Lung (tissue), 12 donors: ENCODE data around the gene CST8. TPM values are rescaled to one million over a fixed set of nuclear protein-coding genes. Genes with fewer than 3 reads are reported as not detected.

Experiments used
- ATAC-seq: fragments of 200-7000 bp; cut with Tn5 transposase; one replicate; pipeline ENCODE4 v1.9.1; 2020; ENCODE audit warnings: moderate number of reproducible peaks; ENCODE audit not compliant: insufficient read depth, low FRiP score
- DNase-seq, 3 donors: peaks; one replicate each; pipeline ENCODE4 v3.0.0-alpha.2; 2013 to 2017
- H3K27ac ChIP-seq, 2 donors: one replicate each; pipeline ENCODE4 v1.5.1; 2013; ENCODE audit warnings: mild to moderate bottlenecking in 2 of 2, moderate library complexity in 2 of 2, control low read depth in 1 of 2, inconsistent platforms in 1 of 2, low read depth in 1 of 2, low read length in 1 of 2
- H3K27me3 ChIP-seq, 3 donors: one replicate each; pipeline ENCODE4 v1.5.1; 2013; ENCODE audit warnings: low read length in 2 of 3; ENCODE audit not compliant: control insufficient read depth in 3 of 3, insufficient read depth in 3 of 3
- H3K36me3 ChIP-seq, 4 donors: one replicate each; pipeline ENCODE4 v1.5.1; 2013; ENCODE audit warnings: low read length in 4 of 4, mild to moderate bottlenecking in 1 of 4, moderate library complexity in 1 of 4; ENCODE audit not compliant: control insufficient read depth in 4 of 4, insufficient read depth in 4 of 4
- H3K4me1 ChIP-seq, 5 donors: one replicate each; pipeline ENCODE4 v1.5.1; 2013; ENCODE audit warnings: low read length in 5 of 5, mild to moderate bottlenecking in 2 of 5, moderate library complexity in 1 of 5; ENCODE audit not compliant: control insufficient read depth in 5 of 5, insufficient read depth in 5 of 5
- H3K4me3 ChIP-seq: one replicate; pipeline ENCODE4 v1.5.1; 2013; ENCODE audit warnings: mild to moderate bottlenecking, control low read depth, moderate library complexity
- H3K9ac ChIP-seq, 2 donors: one replicate each; pipeline ENCODE4 v1.5.1; 2013; ENCODE audit warnings: low read length in 2 of 2, control low read depth in 1 of 2; ENCODE audit not compliant: insufficient read depth in 1 of 2
- H3K9me3 ChIP-seq, 4 donors: one replicate each; pipeline ENCODE4 v1.5.1; 2013; ENCODE audit warnings: low read length in 3 of 4, mild to moderate bottlenecking in 1 of 4, moderate library complexity in 1 of 4; ENCODE audit not compliant: control insufficient read depth in 4 of 4, insufficient read depth in 3 of 4
- WGBS, 2 donors: extraction: QIAGEN DNeasy Blood & Tissue Kit; methylation state at CpG; one replicate each; pipeline ENCODE4 v1.1.7; 2013; 5-methylcytosine and 5-hydroxymethylcytosine counted together
- polyA plus RNA-seq, 2 donors: library from polyadenylated mRNA; stranded (reverse); fragments of 200-250 nt; gene quantifications; one replicate each; pipeline ENCODE4 v1.2.1, GENCODE V29; 2013
- total RNA-seq, 2 donors: library from RNA; depleted of rRNA in 1 of 2; stranded (reverse); fragments of >200 nt in 1 of 2; gene quantifications; one replicate each; pipeline ENCODE4 v1.2.1, GENCODE V29; 2014 to 2021
- TF ChIP-seq, protein P1 (sequence below): IDR thresholded peaks from 2 replicates; pipeline ENCODE4 v1.5.1; 2012; ENCODE audit warnings: mild to moderate bottlenecking; ENCODE audit errors: control extremely low read depth, extremely low read depth
- donor health status: control.
- donor health status: control.
- donor health status: Bipolar disorder and iron deficiency.
- donor health status: healthy.
- donor health status: DM: yes; HTN: yes; CAD: no.

CST8 gene
- total and polyA plus RNA-seq, 4 donors: not detected

- no peaks in the 10 kb centered on the region for H3K4me1 ChIP-seq
- H3K27me3 ChIP-seq: no peaks in the 10 kb centered on the region
- TF ChIP-seq, protein P1, sequence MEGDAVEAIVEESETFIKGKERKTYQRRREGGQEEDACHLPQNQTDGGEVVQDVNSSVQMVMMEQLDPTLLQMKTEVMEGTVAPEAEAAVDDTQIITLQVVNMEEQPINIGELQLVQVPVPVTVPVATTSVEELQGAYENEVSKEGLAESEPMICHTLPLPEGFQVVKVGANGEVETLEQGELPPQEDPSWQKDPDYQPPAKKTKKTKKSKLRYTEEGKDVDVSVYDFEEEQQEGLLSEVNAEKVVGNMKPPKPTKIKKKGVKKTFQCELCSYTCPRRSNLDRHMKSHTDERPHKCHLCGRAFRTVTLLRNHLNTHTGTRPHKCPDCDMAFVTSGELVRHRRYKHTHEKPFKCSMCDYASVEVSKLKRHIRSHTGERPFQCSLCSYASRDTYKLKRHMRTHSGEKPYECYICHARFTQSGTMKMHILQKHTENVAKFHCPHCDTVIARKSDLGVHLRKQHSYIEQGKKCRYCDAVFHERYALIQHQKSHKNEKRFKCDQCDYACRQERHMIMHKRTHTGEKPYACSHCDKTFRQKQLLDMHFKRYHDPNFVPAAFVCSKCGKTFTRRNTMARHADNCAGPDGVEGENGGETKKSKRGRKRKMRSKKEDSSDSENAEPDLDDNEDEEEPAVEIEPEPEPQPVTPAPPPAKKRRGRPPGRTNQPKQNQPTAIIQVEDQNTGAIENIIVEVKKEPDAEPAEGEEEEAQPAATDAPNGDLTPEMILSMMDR: no peak
- no peaks in the 10 kb centered on the region for H3K36me3 ChIP-seq
- H3K9me3 ChIP-seq: no peaks in the 10 kb centered on the region
- DNase-seq (no peak), ATAC-seq (no peak)
- no peak overlapping the region for H3K4me3 ChIP-seq
- H3K27ac ChIP-seq: no peak overlapping the region
- WGBS, 2 donors: 74 to 81% methylated on average over 10 of the region's 10 CpGs
- H3K9ac ChIP-seq: no peak overlapping the region
Observed at GRCh38 chr20:23509247-23509913, 18.5 kb downstream of the CST8 start.

- no peak overlapping the region for H3K27ac ChIP-seq
- TF ChIP-seq, protein P1: no peak
- DNase-seq: no peak
- no peak overlapping the region for H3K4me3 ChIP-seq
- ATAC-seq: no peak
- no peaks in the 10 kb centered on the region for H3K4me1 ChIP-seq
- 90 to 97% methylated on average over 12 of the region's 12 CpGs for WGBS, 2 donors
- H3K9ac ChIP-seq: no peak overlapping the region
- H3K27me3 ChIP-seq: no peaks in the 10 kb centered on the region
- H3K9me3 ChIP-seq: no peaks in the 10 kb centered on the region
- H3K36me3 ChIP-seq: no peaks in the 10 kb centered on the region
Observed at GRCh38 chr20:23510000-23510590, 19.2 kb downstream of the CST8 start.

- Histone ChIP-seq H3K27ac (no peak overlapping the region), H3K4me3 (no peak overlapping the region), H3K4me1 (no peaks in the 10 kb centered on the region), H3K36me3 (no peaks in the 10 kb centered on the region), H3K27me3 (no peaks in the 10 kb centered on the region), H3K9ac (no peak overlapping the region), H3K9me3 (no peaks in the 10 kb centered on the region)
- no peak for DNase-seq
- no peak for ATAC-seq
- TF ChIP-seq, protein P1: no peak
Observed at GRCh38 chr20:23513164-23513563, 22.2 kb downstream of the CST8 start.
